Activated CD8-positive, alpha-beta T cell treated with anti-CD3 and anti-CD28 coated beads for 36 hours (primary cell): ENCODE measurements around the gene CFI. TPM values are rescaled to one million over a fixed set of nuclear protein-coding genes. Genes with fewer than 3 reads are reported as not detected.

Experiments used
- ATAC-seq: fragments of 200-7000 bp; cut with Tn5 transposase; one replicate; pipeline ENCODE4 v1.10.0; 2021; ENCODE audit warnings: mild to moderate bottlenecking, moderate library complexity
- CTCF ChIA-PET: fragments of 350-600 bp; sonication (Branson Sonifier 250); formaldehyde crosslinking; loops from one replicate; lab custom pipeline; 2021; ENCODE audit warnings: antibody characterized with exemption; lab: Charles Lee
- POLR2A ChIA-PET: fragments of 350-600 bp; sonication (Branson Sonifier 250); formaldehyde crosslinking; loops from one replicate; lab custom pipeline; 2021; ENCODE audit warnings: antibody characterized with exemption; lab: Charles Lee
- DNase-seq: peaks from one replicate; pipeline ENCODE4 v3.0.0-alpha.2; 2020
- H3K27ac Mint-ChIP-seq: one replicate; pipeline ENCODE4 v1.8.0; 2021; ENCODE audit warnings: mild to moderate bottlenecking, mixed read lengths
- H3K27me3 Mint-ChIP-seq: one replicate; pipeline ENCODE4 v1.8.0; 2021; ENCODE audit warnings: mixed read lengths
- H3K36me3 Mint-ChIP-seq: one replicate; pipeline ENCODE4 v1.8.0; 2021; ENCODE audit warnings: low read depth, mixed read lengths
- H3K4me1 Mint-ChIP-seq: one replicate; pipeline ENCODE4 v1.8.0; 2021; ENCODE audit warnings: low read depth, mixed read lengths
- H3K4me3 Mint-ChIP-seq: one replicate; pipeline ENCODE4 v1.8.0; 2021; ENCODE audit warnings: mild to moderate bottlenecking, moderate library complexity, mixed read lengths
- H3K9me3 Mint-ChIP-seq: one replicate; pipeline ENCODE4 v1.8.0; 2021; ENCODE audit warnings: mixed read lengths
- CTCF ChIP-seq: fragments of 200-600 bp; IDR thresholded peaks from one replicate; pipeline ENCODE4 v1.8.0; 2022; ENCODE audit warnings: antibody characterized with exemption, mild to moderate bottlenecking
- intact Hi-C: fragments of 100-400 bp; cut with micrococcal nuclease; formaldehyde crosslinking; loops from one replicate; pipeline ENCODE4 v1.10.0; 2022
- total RNA-seq, 2 experiments: library from RNA; stranded (reverse); gene quantifications; one replicate each; pipeline ENCODE4 v1.2.3, GENCODE V29; 2021

Gene CFI
- total RNA-seq, 2 experiments from 2014 or later = not detected

GRCh38 chr4:109729718-109730618 lies 71.8 kb downstream of the CFI start, which contains the start of gene PLA2G12A:
TSS of gene PLA2G12A (minus strand) at chr4:109730070. CDS start at chr4:109729809, 261 bp downstream.
- TF ChIP-seq CTCF = no peak
- H3K27me3 Mint-ChIP-seq = no peaks in the 10 kb centered on the region

GRCh38 chr4:109729117-109729717 lies 72.6 kb downstream of the CFI start:
- intact Hi-C loops = no loop called here
- Mint-ChIP-seq H3K36me3 (peaks cover 22% of the 10 kb centered on the region), H3K9me3 (no peaks in the 10 kb centered on the region), H3K27ac (peak overlapping the region; percentile 75), H3K4me3 (peak overlapping the region; percentile 90), H3K4me1 (peaks cover 19% of the 10 kb centered on the region), H3K27me3 (no peaks in the 10 kb centered on the region)
- DNase-seq (peak; percentile 52), ATAC-seq (peak; percentile 55)
- ChIA-PET CTCF (interaction anchor here (1.5 kb wide), 1 partner anchor 141 kb away, joined by 3 read pairs; no protein-coding TSS in a partner anchor), POLR2A (interaction anchor here (0.7 to 0.9 kb wide), 2 partner anchors 28 to 70 kb away, joined by 3 read pairs; no protein-coding TSS in a partner anchor)
- TF ChIP-seq CTCF = no peak

More at GRCh38 chr4:109729718-109730618, 71.8 kb downstream of the CFI start, which contains the start of gene PLA2G12A:
- CTCF ChIA-PET = interaction anchor here (1.5 to 1.9 kb wide), 3 partner anchors 28 to 296 kb away, joined by 3 to 8 read pairs (median 6); partner anchors contain the start of gene SEC24B
- peaks cover 19% of the 10 kb centered on the region for H3K4me1 Mint-ChIP-seq
- no peaks in the 10 kb centered on the region for H3K9me3 Mint-ChIP-seq
- DNase-seq = peak; percentile 65
- peak within 1 kb of the TSS; percentile 84 for H3K27ac Mint-ChIP-seq
- peak within 1 kb of the TSS; percentile 90 for H3K4me3 Mint-ChIP-seq
- H3K36me3 Mint-ChIP-seq = peaks cover 18% of the 10 kb centered on the region
- POLR2A ChIA-PET = interaction anchor here (0.7 to 1.4 kb wide), 3 partner anchors 9 to 87 kb away, joined by 3 to 6 read pairs (median 3); no protein-coding TSS in a partner anchor
- intact Hi-C loops = no loop called here
- ATAC-seq = peak; percentile 92

GRCh38 chr4:109728385-109728784 lies 73.4 kb downstream of the CFI start:
- DNase-seq (no peak), ATAC-seq (no peak)
- Mint-ChIP-seq H3K4me1 (peaks cover 19% of the 10 kb centered on the region), H3K36me3 (peaks cover 24% of the 10 kb centered on the region), H3K27me3 (no peaks in the 10 kb centered on the region), H3K4me3 (peak overlapping the region; percentile 90), H3K9me3 (no peaks in the 10 kb centered on the region), H3K27ac (no peak overlapping the region)
- intact Hi-C loops = no loop called here
- ChIA-PET POLR2A (interaction anchor here (0.9 kb wide), 1 partner anchor 27 kb away, joined by 3 read pairs; no protein-coding TSS in a partner anchor), CTCF (no interaction called here)
- TF ChIP-seq CTCF = no peak

GRCh38 chr4:109723110-109723509 lies 78.7 kb downstream of the CFI start:
- intact Hi-C loops = no loop called here
- TF ChIP-seq CTCF = no peak
- H3K4me3 Mint-ChIP-seq = no peak overlapping the region
- H3K9me3 Mint-ChIP-seq = no peaks in the 10 kb centered on the region
- H3K27me3 Mint-ChIP-seq = no peaks in the 10 kb centered on the region
- H3K27ac Mint-ChIP-seq = no peak overlapping the region
- ATAC-seq = no peak
- no peak for DNase-seq
- CTCF ChIA-PET = no interaction called here
- POLR2A ChIA-PET = no interaction called here
- H3K4me1 Mint-ChIP-seq = peaks cover 18% of the 10 kb centered on the region
- H3K36me3 Mint-ChIP-seq = peaks cover 37% of the 10 kb centered on the region
